Spinal cord (tissue), 10 donors: ENCODE data around the gene CADPS2. TPM values are rescaled to one million over a fixed set of nuclear protein-coding genes. Genes with fewer than 3 reads are reported as not detected.
A peak's percentile ranks its signal among the peaks of the same experiment; 100 is the strongest.

Experiments used
- DNase-seq, 6 donors: peaks; one replicate each; pipeline versions ENCODE4 v3.0.0 to v3.0.0-alpha.2; 2013 to 2015; ENCODE audit warnings: low spot score in 6 of 6, low read depth in 4 of 6
- H3K27ac ChIP-seq: one replicate; pipeline ENCODE4 v1.5.1; 2013; ENCODE audit warnings: low read depth, low read length, control low read depth
- H3K27me3 ChIP-seq: one replicate; pipeline ENCODE4 v1.6.1; 2013; ENCODE audit warnings: low read length; ENCODE audit not compliant: control insufficient read depth, insufficient read depth
- H3K36me3 ChIP-seq: one replicate; pipeline ENCODE4 v1.6.1; 2013; ENCODE audit warnings: low read length; ENCODE audit not compliant: control insufficient read depth, insufficient read depth
- H3K4me1 ChIP-seq: one replicate; pipeline ENCODE4 v1.6.1; 2013; ENCODE audit warnings: low read length; ENCODE audit not compliant: control insufficient read depth, insufficient read depth
- H3K4me3 ChIP-seq: one replicate; pipeline ENCODE4 v1.5.1; 2013; ENCODE audit warnings: low read depth, low read length, control low read depth
- H3K9me3 ChIP-seq: one replicate; pipeline ENCODE4 v1.6.1; 2013; ENCODE audit warnings: low read length; ENCODE audit not compliant: control insufficient read depth, insufficient read depth
- WGBS: methylation state at CpG from one replicate; pipeline ENCODE4 v1.1.5; 2013; ENCODE audit warnings: missing lambda C conversion rate; ENCODE audit not compliant: insufficient coverage; 5-methylcytosine and 5-hydroxymethylcytosine counted together
- polyA plus RNA-seq, 2 donors: library from polyadenylated mRNA; unstranded; fragments of 120-200 nt; gene quantifications; one replicate each; pipeline ENCODE4 v1.2.1, GENCODE V29; 2013; ENCODE audit not compliant: insufficient read length in 2 of 2
- total RNA-seq, 2 donors: library from RNA; depleted of rRNA in 1 of 2; stranded (reverse); fragments of 120-200 nt in 1 of 2; fragments of >200 nt in 1 of 2; gene quantifications; one replicate each; pipeline versions ENCODE4 v1.2.3 to v1.2.4, GENCODE V29; 2013 to 2014
- donor health status: healthy.

The CADPS2 gene
- total and polyA plus RNA-seq, 4 donors = 18.7 to 40.5 (median 30.4) TPM

GRCh38 chr7:122618585-122619189, 267.6 kb downstream of the CADPS2 start:
- H3K36me3 ChIP-seq = no peaks in the 10 kb centered on the region
- H3K27ac ChIP-seq = no peak overlapping the region
- H3K4me3 ChIP-seq = no peak overlapping the region
- H3K27me3 ChIP-seq = no peaks in the 10 kb centered on the region
- no peaks in the 10 kb centered on the region for H3K9me3 ChIP-seq
- no peaks in the 10 kb centered on the region for H3K4me1 ChIP-seq
- no CpG with 5 or more reads among the region's 2 CpGs for WGBS
- peak in 1 of 6 donors; percentile 18 for DNase-seq

DNA sequence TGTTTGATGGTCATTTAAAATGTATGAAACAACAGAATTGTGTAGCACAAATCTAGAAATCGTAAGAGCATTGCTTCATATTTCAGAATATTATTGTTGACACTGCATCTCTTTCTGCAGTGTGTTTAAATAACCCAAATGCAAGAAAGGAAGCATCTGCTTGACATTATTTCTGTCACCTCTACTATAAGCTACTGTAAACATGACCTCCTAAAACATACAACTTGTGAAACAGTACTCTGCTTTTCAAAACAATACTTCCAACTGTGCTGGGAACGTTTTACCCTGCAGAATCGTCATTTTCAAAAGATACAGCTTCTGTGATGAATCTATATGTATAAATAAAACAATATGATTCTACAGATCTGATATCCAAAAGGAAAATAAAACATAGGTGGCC, 269.3 kb downstream of the CADPS2 start:
- no peaks in the 10 kb centered on the region for H3K27me3 ChIP-seq
- no peaks in the 10 kb centered on the region for H3K4me1 ChIP-seq
- H3K4me3 ChIP-seq = no peak overlapping the region
- no CpG with 5 or more reads among the region's 3 CpGs for WGBS
- no peak overlapping the region for H3K27ac ChIP-seq
- no peaks in the 10 kb centered on the region for H3K36me3 ChIP-seq
- DNase-seq = peak in 1 of 6 donors; percentile 14
- H3K9me3 ChIP-seq = no peaks in the 10 kb centered on the region

GRCh38 chr7:122605929-122606328, 280.3 kb downstream of the CADPS2 start:
- Histone ChIP-seq H3K9me3 (no peaks in the 10 kb centered on the region), H3K27me3 (no peaks in the 10 kb centered on the region)

GRCh38 chr7:122604251-122604650, 282.0 kb downstream of the CADPS2 start:
- DNase-seq = no peak
- no peaks in the 10 kb centered on the region for H3K9me3 ChIP-seq
- no peak overlapping the region for H3K27ac ChIP-seq

More at GRCh38 chr7:122605929-122606328, 280.3 kb downstream of the CADPS2 start:
- H3K4me1 ChIP-seq = no peaks in the 10 kb centered on the region
- no CpG with 5 or more reads among the region's 2 CpGs for WGBS
- H3K4me3 ChIP-seq = no peak overlapping the region
- H3K36me3 ChIP-seq = no peaks in the 10 kb centered on the region
- H3K27ac ChIP-seq = no peak overlapping the region
- DNase-seq = no peak

GRCh38 chr7:122602800-122603199, 283.5 kb downstream of the CADPS2 start:
- no peak overlapping the region for H3K27ac ChIP-seq

More at GRCh38 chr7:122604251-122604650, 282.0 kb downstream of the CADPS2 start:
- no peak overlapping the region for H3K4me3 ChIP-seq
- no peaks in the 10 kb centered on the region for H3K4me1 ChIP-seq
- H3K27me3 ChIP-seq = no peaks in the 10 kb centered on the region
- no peaks in the 10 kb centered on the region for H3K36me3 ChIP-seq

DNA sequence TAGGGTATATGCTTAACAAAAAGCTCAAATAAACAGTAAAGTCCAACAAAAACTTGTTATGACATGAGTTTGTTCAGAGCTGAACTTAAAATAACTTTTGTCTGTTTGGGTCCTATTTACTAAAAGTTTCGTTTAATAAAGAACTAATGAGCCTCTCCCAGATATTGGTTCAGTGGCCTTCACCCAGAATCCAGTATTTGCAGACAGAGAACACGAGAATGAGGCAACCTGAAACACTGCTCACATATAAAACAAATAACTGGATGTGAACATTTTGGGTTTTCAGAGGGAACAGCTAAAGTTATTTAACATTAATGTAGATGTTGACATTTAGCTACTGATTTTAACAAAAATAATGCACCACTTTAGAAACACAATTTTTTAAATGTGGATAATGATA, 285.6 kb downstream of the CADPS2 start:
- no peaks in the 10 kb centered on the region for H3K9me3 ChIP-seq
- H3K4me3 ChIP-seq = no peak overlapping the region
- WGBS = no CpG with 5 or more reads among the region's 2 CpGs
- no peaks in the 10 kb centered on the region for H3K4me1 ChIP-seq
- H3K36me3 ChIP-seq = no peaks in the 10 kb centered on the region
- no peak overlapping the region for H3K27ac ChIP-seq
- no peaks in the 10 kb centered on the region for H3K27me3 ChIP-seq
- no peak for DNase-seq

More at GRCh38 chr7:122602800-122603199, 283.5 kb downstream of the CADPS2 start:
- H3K27me3 ChIP-seq = no peaks in the 10 kb centered on the region
- no CpG with 5 or more reads among the region's 2 CpGs for WGBS
- no peaks in the 10 kb centered on the region for H3K4me1 ChIP-seq
- no peak overlapping the region for H3K4me3 ChIP-seq
- H3K9me3 ChIP-seq = no peaks in the 10 kb centered on the region
- no peak for DNase-seq
- H3K36me3 ChIP-seq = no peaks in the 10 kb centered on the region

- Histone ChIP-seq H3K9me3 (no peaks in the 10 kb centered on the region), H3K27me3 (no peaks in the 10 kb centered on the region), H3K4me3 (no peak overlapping the region), H3K4me1 (no peaks in the 10 kb centered on the region), H3K36me3 (no peaks in the 10 kb centered on the region), H3K27ac (no peak overlapping the region)
- no CpG with 5 or more reads among the region's 1 CpG for WGBS
- no peak for DNase-seq
These were observed 286.2 kb downstream of the CADPS2 start for GRCh38 chr7:122600042-122600441.

- H3K36me3 ChIP-seq = no peaks in the 10 kb centered on the region
- no peaks in the 10 kb centered on the region for H3K9me3 ChIP-seq
- no peak overlapping the region for H3K27ac ChIP-seq
- no peak for DNase-seq
- no peaks in the 10 kb centered on the region for H3K27me3 ChIP-seq
- H3K4me1 ChIP-seq = no peaks in the 10 kb centered on the region
- no peak overlapping the region for H3K4me3 ChIP-seq
- no CpG with 5 or more reads among the region's 3 CpGs for WGBS
These were observed 289.0 kb downstream of the CADPS2 start for GRCh38 chr7:122597277-122597676.

- Histone ChIP-seq H3K27ac (no peak overlapping the region), H3K4me3 (no peak overlapping the region), H3K27me3 (no peaks in the 10 kb centered on the region), H3K4me1 (no peaks in the 10 kb centered on the region), H3K9me3 (no peaks in the 10 kb centered on the region), H3K36me3 (no peaks in the 10 kb centered on the region)
- DNase-seq = no peak
- WGBS = 100% methylated on average over 1 of the region's 1 CpG
These were observed 290.4 kb downstream of the CADPS2 start for GRCh38 chr7:122595885-122596284.

- no peaks in the 10 kb centered on the region for H3K36me3 ChIP-seq
- WGBS = 100% methylated on average over 1 of the region's 1 CpG
- H3K4me1 ChIP-seq = no peaks in the 10 kb centered on the region
- H3K27me3 ChIP-seq = no peaks in the 10 kb centered on the region
- DNase-seq = no peak
- H3K9me3 ChIP-seq = no peaks in the 10 kb centered on the region
- H3K27ac ChIP-seq = no peak overlapping the region
- H3K4me3 ChIP-seq = no peak overlapping the region
These were observed 297.6 kb downstream of the CADPS2 start for GRCh38 chr7:122588621-122589020.
